NT2/D1 (cell line): ENCODE results near the gene SERTAD3.

Experiments
- SUZ12 ChIP-seq: IDR thresholded peaks from 2 replicates; pipeline ENCODE4 v1.6.1; 2011; ENCODE audit not compliant: insufficient read length, insufficient read depth; ENCODE audit errors: extremely low read depth
- YY1 ChIP-seq: IDR thresholded peaks from 2 replicates; pipeline ENCODE4 v1.6.1; 2011; ENCODE audit not compliant: insufficient read length, insufficient read depth
- ZNF274 ChIP-seq: IDR thresholded peaks from 2 replicates; pipeline ENCODE4 v1.6.1; 2011; ENCODE audit warnings: mild to moderate bottlenecking, low read depth, low read length

DNA sequence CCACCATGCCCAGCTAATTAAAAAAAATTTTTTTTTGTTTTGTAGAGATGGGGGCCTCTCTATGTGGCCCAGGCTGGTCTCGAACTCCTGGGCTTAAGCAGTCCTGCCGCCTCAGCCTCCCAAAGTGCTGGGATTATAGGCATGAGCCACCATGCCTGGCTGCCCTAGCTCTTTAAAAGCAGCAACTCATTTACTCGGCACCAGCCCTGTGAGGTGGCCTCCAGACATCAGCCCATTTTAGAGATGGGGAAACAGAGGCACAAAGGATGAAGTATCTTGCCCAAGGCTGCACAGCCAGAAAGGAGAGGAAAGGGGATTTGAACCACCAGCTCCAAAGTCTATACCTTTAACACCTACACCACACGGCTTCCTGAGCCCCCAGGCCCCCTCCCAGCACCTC is 31.3 kb downstream of the SERTAD3 start:
- no peak for TF ChIP-seq SUZ12
- no peak for TF ChIP-seq YY1
- no peak for TF ChIP-seq ZNF274
